ENCODE results near the gene GOLGA6L9. TPM values are rescaled to one million over a fixed set of nuclear protein-coding genes. Genes with fewer than 3 reads are reported as not detected.
"Not testable (repeated sequence)": the region's sequence is repeated elsewhere in the genome, so short reads cannot be mapped to it uniquely, and the experiment has no call there.

The GOLGA6L9 gene
- total RNA-seq, result 1.2 and 1.8 TPM in 2 replicates

GRCh38 chr15:82429693-82430092, at the start of gene GOLGA6L9:
TSS of gene GOLGA6L9 (plus strand) at chr15:82429816. CDS start at chr15:82430080, 264 bp downstream.
- H3K27ac Mint-ChIP-seq; H3K36me3 Mint-ChIP-seq (ENCODE audit: low read depth); DNase-seq (ENCODE audit: low spot score); H3K9me3 Mint-ChIP-seq; intact Hi-C loops (cut with micrococcal nuclease); H3K4me3 Mint-ChIP-seq; H3K4me1 Mint-ChIP-seq (ENCODE audit: low read depth); H3K27me3 Mint-ChIP-seq (ENCODE audit: insufficient read depth): not testable (repeated sequence)

- H3K4me1 Mint-ChIP-seq (ENCODE audit: low read depth); H3K36me3 Mint-ChIP-seq (ENCODE audit: low read depth); intact Hi-C loops (cut with micrococcal nuclease); H3K27ac Mint-ChIP-seq; H3K9me3 Mint-ChIP-seq; H3K4me3 Mint-ChIP-seq; DNase-seq (ENCODE audit: low spot score); H3K27me3 Mint-ChIP-seq (ENCODE audit: insufficient read depth): not testable (repeated sequence)
Observed at GRCh38 chr15:82381330-82381955, 48.2 kb upstream of the GOLGA6L9 start.

- H3K4me3 Mint-ChIP-seq; H3K27ac Mint-ChIP-seq; H3K9me3 Mint-ChIP-seq; H3K4me1 Mint-ChIP-seq (ENCODE audit: low read depth); DNase-seq (ENCODE audit: low spot score); intact Hi-C loops (cut with micrococcal nuclease); H3K27me3 Mint-ChIP-seq (ENCODE audit: insufficient read depth); H3K36me3 Mint-ChIP-seq (ENCODE audit: low read depth): not testable (repeated sequence)
Observed at GRCh38 chr15:82387209-82387608, 42.4 kb upstream of the GOLGA6L9 start.

- H3K36me3 Mint-ChIP-seq (ENCODE audit: low read depth); H3K4me1 Mint-ChIP-seq (ENCODE audit: low read depth); intact Hi-C loops (cut with micrococcal nuclease); H3K9me3 Mint-ChIP-seq; H3K4me3 Mint-ChIP-seq; H3K27me3 Mint-ChIP-seq (ENCODE audit: insufficient read depth); DNase-seq (ENCODE audit: low spot score); H3K27ac Mint-ChIP-seq: not testable (repeated sequence)
Observed at GRCh38 chr15:82390152-82390551, 39.5 kb upstream of the GOLGA6L9 start.

GRCh38 chr15:82392077-82392476, 37.5 kb upstream of the GOLGA6L9 start:
- H3K4me3 Mint-ChIP-seq; H3K36me3 Mint-ChIP-seq (ENCODE audit: low read depth); H3K4me1 Mint-ChIP-seq (ENCODE audit: low read depth); intact Hi-C loops (cut with micrococcal nuclease); H3K9me3 Mint-ChIP-seq; DNase-seq (ENCODE audit: low spot score); H3K27me3 Mint-ChIP-seq (ENCODE audit: insufficient read depth); H3K27ac Mint-ChIP-seq: not testable (repeated sequence)

GRCh38 chr15:82393671-82394070, 35.9 kb upstream of the GOLGA6L9 start:
- H3K27ac Mint-ChIP-seq, result no peak overlapping the region
- intact Hi-C loops (cut with micrococcal nuclease), result no loop called here
- no peaks in the 10 kb centered on the region for H3K9me3 Mint-ChIP-seq
- H3K36me3 Mint-ChIP-seq (ENCODE audit: low read depth), result no peaks in the 10 kb centered on the region
- H3K27me3 Mint-ChIP-seq (ENCODE audit: insufficient read depth), result peaks cover 1% of the 10 kb centered on the region
- no peaks in the 10 kb centered on the region for H3K4me1 Mint-ChIP-seq (ENCODE audit: low read depth)
- H3K4me3 Mint-ChIP-seq, result no peak overlapping the region
- no peak for DNase-seq (ENCODE audit: low spot score)

- DNase-seq (ENCODE audit: low spot score); H3K36me3 Mint-ChIP-seq (ENCODE audit: low read depth); H3K4me1 Mint-ChIP-seq (ENCODE audit: low read depth); H3K4me3 Mint-ChIP-seq; intact Hi-C loops (cut with micrococcal nuclease); H3K9me3 Mint-ChIP-seq; H3K27me3 Mint-ChIP-seq (ENCODE audit: insufficient read depth); H3K27ac Mint-ChIP-seq: not testable (repeated sequence)
Observed at GRCh38 chr15:82395788-82396187, 33.8 kb upstream of the GOLGA6L9 start.

GRCh38 chr15:82397817-82398216, 31.8 kb upstream of the GOLGA6L9 start:
- Mint-ChIP-seq H3K4me3 (no peak overlapping the region), H3K9me3 (no peaks in the 10 kb centered on the region), H3K27ac (no peak overlapping the region), H3K4me1 (ENCODE audit: low read depth) (no peaks in the 10 kb centered on the region), H3K36me3 (ENCODE audit: low read depth) (no peaks in the 10 kb centered on the region), H3K27me3 (ENCODE audit: insufficient read depth) (peaks cover 1% of the 10 kb centered on the region)
- intact Hi-C loops (cut with micrococcal nuclease), result no loop called here
- no peak for DNase-seq (ENCODE audit: low spot score)

- H3K4me3 Mint-ChIP-seq, result no peak overlapping the region
- no peaks in the 10 kb centered on the region for H3K36me3 Mint-ChIP-seq (ENCODE audit: low read depth)
- no peaks in the 10 kb centered on the region for H3K9me3 Mint-ChIP-seq
- peaks cover 1% of the 10 kb centered on the region for H3K27me3 Mint-ChIP-seq (ENCODE audit: insufficient read depth)
- intact Hi-C loops (cut with micrococcal nuclease), result no loop called here
- no peak for DNase-seq (ENCODE audit: low spot score)
- no peaks in the 10 kb centered on the region for H3K4me1 Mint-ChIP-seq (ENCODE audit: low read depth)
- H3K27ac Mint-ChIP-seq, result no peak overlapping the region
Observed at GRCh38 chr15:82398785-82399184, 30.8 kb upstream of the GOLGA6L9 start.

GRCh38 chr15:82399366-82400103, 30.1 kb upstream of the GOLGA6L9 start:
- H3K36me3 Mint-ChIP-seq (ENCODE audit: low read depth); H3K27ac Mint-ChIP-seq; H3K9me3 Mint-ChIP-seq; H3K27me3 Mint-ChIP-seq (ENCODE audit: insufficient read depth); intact Hi-C loops (cut with micrococcal nuclease); H3K4me1 Mint-ChIP-seq (ENCODE audit: low read depth); H3K4me3 Mint-ChIP-seq; DNase-seq (ENCODE audit: low spot score): not testable (repeated sequence)

- H3K27me3 Mint-ChIP-seq (ENCODE audit: insufficient read depth); H3K4me3 Mint-ChIP-seq; intact Hi-C loops (cut with micrococcal nuclease); DNase-seq (ENCODE audit: low spot score); H3K9me3 Mint-ChIP-seq; H3K27ac Mint-ChIP-seq; H3K4me1 Mint-ChIP-seq (ENCODE audit: low read depth); H3K36me3 Mint-ChIP-seq (ENCODE audit: low read depth): not testable (repeated sequence)
Observed at GRCh38 chr15:82401918-82402317, 27.7 kb upstream of the GOLGA6L9 start.

- H3K27ac Mint-ChIP-seq; H3K4me1 Mint-ChIP-seq (ENCODE audit: low read depth); H3K4me3 Mint-ChIP-seq; H3K36me3 Mint-ChIP-seq (ENCODE audit: low read depth); H3K9me3 Mint-ChIP-seq; intact Hi-C loops (cut with micrococcal nuclease); H3K27me3 Mint-ChIP-seq (ENCODE audit: insufficient read depth); DNase-seq (ENCODE audit: low spot score): not testable (repeated sequence)
Observed at GRCh38 chr15:82402341-82402740, 27.3 kb upstream of the GOLGA6L9 start.

- H3K36me3 Mint-ChIP-seq (ENCODE audit: low read depth); H3K4me1 Mint-ChIP-seq (ENCODE audit: low read depth); H3K27me3 Mint-ChIP-seq (ENCODE audit: insufficient read depth); H3K4me3 Mint-ChIP-seq; intact Hi-C loops (cut with micrococcal nuclease); H3K27ac Mint-ChIP-seq; H3K9me3 Mint-ChIP-seq; DNase-seq (ENCODE audit: low spot score): not testable (repeated sequence)
Observed at GRCh38 chr15:82406211-82406610, 23.4 kb upstream of the GOLGA6L9 start.
